Measurements from ENCODE around the gene FGF23. TPM values are rescaled to one million over a fixed set of nuclear protein-coding genes. Genes with fewer than 3 reads are reported as not detected.

The FGF23 gene
- total RNA-seq, 1 experiment from 2014 or later = 0.24 TPM

- H3K27ac ChIP-seq (ENCODE audit: insufficient read length, low read depth, low read length) = no peak overlapping the region
- DNase-seq = no peak
- no peaks in the 10 kb centered on the region for H3K23me2 ChIP-seq (ENCODE audit: insufficient read length, low read depth, low read length, poor library complexity, severe bottlenecking)
- no peak overlapping the region for H3K14ac ChIP-seq (ENCODE audit: insufficient read depth, low read length)
- no peak overlapping the region for H2BK120ac ChIP-seq (ENCODE audit: low read depth, low read length, poor library complexity, severe bottlenecking)
- WGBS (ENCODE audit: extremely low coverage, insufficient read length, low lambda C conversion rate) = no CpG with 5 or more reads among the region's 6 CpGs
- no peaks in the 10 kb centered on the region for H4K20me1 ChIP-seq (ENCODE audit: control insufficient read depth, insufficient read depth, insufficient read length)
- H3K4me3 Mint-ChIP-seq = no peak overlapping the region
- no peak overlapping the region for H3K56ac ChIP-seq (ENCODE audit: insufficient read length, low read depth, low read length)
- H2BK20ac ChIP-seq (ENCODE audit: low read depth, low read length, poor library complexity, severe bottlenecking) = no peak overlapping the region
- no peaks in the 10 kb centered on the region for H3K9me3 Mint-ChIP-seq
- no peaks in the 10 kb centered on the region; the same call in 1 of the 2 replicates for H3K27me3 Mint-ChIP-seq (ENCODE audit: low read depth)
- no peaks in the 10 kb centered on the region for H3K4me1 ChIP-seq (ENCODE audit: insufficient read depth, low read length)
- no peak overlapping the region for H2BK15ac ChIP-seq (ENCODE audit: low read depth, low read length)
- H3K9ac ChIP-seq (ENCODE audit: extremely low read depth, insufficient read length, low read length) = no peak overlapping the region
- no peak overlapping the region for H4K8ac ChIP-seq (replicated peaks; ENCODE audit: insufficient read length, low read depth, low read length)
- no peaks in the 10 kb centered on the region for H3K9me3 ChIP-seq (ENCODE audit: control insufficient read depth, low read depth, low read length)
- H3K4me1 Mint-ChIP-seq = peaks cover 2% of the 10 kb centered on the region in 2 experiments; a peak in 3 of 4 replicates
- TF ChIP-seq CTCF (conservative IDR thresholded peaks at IDR 0.05) = no peak
- H2BK12ac ChIP-seq (ENCODE audit: insufficient read length, low read depth, low read length) = no peak overlapping the region
- H2BK5ac ChIP-seq (ENCODE audit: insufficient read length, low read length) = no peak overlapping the region
- no peaks in the 10 kb centered on the region for H3K27me3 ChIP-seq (ENCODE audit: insufficient read depth, low read length)
- H3K4me2 ChIP-seq (ENCODE audit: insufficient read depth, insufficient read length, low read length) = no peak overlapping the region
- no peak overlapping the region for H2AK5ac ChIP-seq (ENCODE audit: insufficient read length, low read length)
- no peaks in the 10 kb centered on the region for H3K79me1 ChIP-seq (ENCODE audit: insufficient read depth, low read depth, low read length, poor library complexity, severe bottlenecking)
- no peak overlapping the region for H4K5ac ChIP-seq (ENCODE audit: insufficient read length, low read depth, low read length)
- H4K91ac ChIP-seq (ENCODE audit: insufficient read length, low read depth, low read length) = no peak overlapping the region
- no peak overlapping the region for H3K18ac ChIP-seq (ENCODE audit: insufficient read length, low read depth, low read length)
- H3T11ph ChIP-seq (ENCODE audit: low read length) = no peak overlapping the region
- no peak overlapping the region for H2AFZ ChIP-seq (ENCODE audit: low read length)
- no peaks in the 10 kb centered on the region for H3K36me3 Mint-ChIP-seq (ENCODE audit: insufficient read depth in 1 of 3, low read depth in 3 of 3)
- H3K27ac Mint-ChIP-seq = no peak overlapping the region
- H3K79me2 ChIP-seq (ENCODE audit: insufficient read depth, low read length) = no peaks in the 10 kb centered on the region
- H3K4ac ChIP-seq (ENCODE audit: low read depth, low read length) = no peak overlapping the region
- no peak overlapping the region for H3K23ac ChIP-seq (ENCODE audit: insufficient read length, low read depth, low read length)
Observed at GRCh38 chr12:4424422-4424821, 44.9 kb upstream of the FGF23 start.

Data from H9 (cell line).